GM11168 (cell line): ENCODE measurements around the gene SAP30BP.

Experiments
- in situ Hi-C: fragments of 300-500 bp; cut with MboI; formaldehyde crosslinking; loops from one replicate; pipeline ENCODE4 v1.12.0; 2022; ENCODE audit warnings: low sequenced_read_pairs; ENCODE audit not compliant: unreplicated experiment

SAP30BP gene

DNA sequence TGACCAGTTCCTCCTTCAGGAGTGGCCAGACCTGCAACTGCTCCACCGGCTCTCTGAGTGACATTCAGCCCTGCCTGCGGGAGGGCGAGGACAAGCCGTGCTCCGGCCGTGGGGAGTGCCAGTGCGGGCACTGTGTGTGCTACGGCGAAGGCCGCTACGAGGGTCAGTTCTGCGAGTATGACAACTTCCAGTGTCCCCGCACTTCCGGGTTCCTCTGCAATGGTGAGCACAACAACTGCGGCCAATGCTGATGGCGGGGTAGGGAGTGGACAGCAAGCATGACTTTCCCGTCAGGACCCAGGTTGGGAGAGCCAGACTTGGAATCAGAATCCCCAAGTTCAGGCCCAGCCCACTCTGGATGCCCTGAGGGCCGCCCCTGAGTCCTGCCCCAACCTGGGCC is 66.3 kb downstream of the SAP30BP start:
- in situ Hi-C loops, result no loop called here

DNA sequence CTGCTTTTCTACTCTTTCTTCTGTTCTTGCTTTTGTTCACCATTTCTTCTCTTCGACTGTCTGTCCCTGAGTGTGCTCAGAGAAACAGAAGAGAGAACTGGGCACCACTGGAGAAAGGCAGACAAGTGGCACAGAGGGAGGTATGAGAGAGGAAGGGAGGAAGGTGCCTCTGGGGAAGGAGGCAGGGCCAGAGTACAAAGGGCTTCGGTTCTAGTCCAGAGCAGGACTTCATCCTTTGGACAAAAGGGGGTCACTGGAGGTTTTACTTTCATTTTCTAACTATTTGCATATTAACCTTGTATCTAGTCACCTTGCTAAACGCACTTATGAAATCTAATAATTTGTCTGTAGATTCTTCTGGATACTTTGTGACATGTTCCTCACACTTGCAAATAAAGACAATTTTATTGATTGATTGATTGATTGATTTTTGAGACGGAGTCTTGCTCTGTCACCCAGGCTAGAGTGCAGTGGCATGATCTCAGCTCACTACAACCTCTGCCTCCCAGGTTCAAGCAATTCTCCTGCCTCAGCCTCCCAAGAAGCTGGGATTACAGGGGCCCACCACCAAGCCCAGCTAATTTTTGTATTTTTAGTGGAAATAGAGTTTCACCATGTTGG is 67.6 kb downstream of the SAP30BP start:
- in situ Hi-C loops, result no loop called here

- in situ Hi-C loops, result no loop called here
These were observed 69.2 kb downstream of the SAP30BP start for GRCh38 chr17:75736173-75736835.

- in situ Hi-C loops, result no loop called here
These were observed 70.2 kb downstream of the SAP30BP start for GRCh38 chr17:75737133-75737962.

GRCh38 chr17:75738218-75738802 is 71.2 kb downstream of the SAP30BP start:
- in situ Hi-C loops, result no loop called here

GRCh38 chr17:75739174-75739573 is 72.0 kb downstream of the SAP30BP start:
- in situ Hi-C loops, result no loop called here

DNA sequence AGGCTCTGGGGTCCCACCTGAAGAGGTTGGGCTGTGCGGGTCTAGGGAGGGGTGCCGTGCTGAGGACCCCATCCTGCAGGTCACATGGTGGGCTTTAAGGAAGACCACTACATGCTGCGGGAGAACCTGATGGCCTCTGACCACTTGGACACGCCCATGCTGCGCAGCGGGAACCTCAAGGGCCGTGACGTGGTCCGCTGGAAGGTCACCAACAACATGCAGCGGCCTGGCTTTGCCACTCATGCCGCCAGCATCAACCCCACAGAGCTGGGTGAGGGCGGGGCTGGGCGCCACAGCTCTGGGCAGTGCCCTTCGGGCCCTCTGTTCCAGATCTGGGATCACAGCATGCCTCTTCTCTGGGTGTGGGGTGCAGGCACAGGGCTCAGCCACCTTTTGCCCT is 72.7 kb downstream of the SAP30BP start:
- in situ Hi-C loops, result loop anchor here (5.0 kb wide), 1 partner anchor 42 kb away; no protein-coding TSS in a partner anchor

DNA sequence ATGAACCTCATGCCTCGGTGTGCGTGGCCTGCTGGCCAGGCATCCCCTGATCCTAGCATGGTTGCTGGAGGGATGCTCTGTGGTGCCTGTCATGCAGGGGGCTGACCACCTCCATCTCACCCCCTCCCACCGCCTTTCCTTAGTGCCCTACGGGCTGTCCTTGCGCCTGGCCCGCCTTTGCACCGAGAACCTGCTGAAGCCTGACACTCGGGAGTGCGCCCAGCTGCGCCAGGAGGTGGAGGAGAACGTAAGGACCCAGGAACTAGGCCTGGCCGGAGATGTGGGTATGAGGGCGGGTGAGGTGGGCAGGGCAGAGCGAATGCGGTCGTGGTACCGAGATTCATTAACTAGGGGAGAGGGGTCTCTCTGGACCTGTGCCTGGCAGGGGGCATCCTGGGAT is 73.1 kb downstream of the SAP30BP start:
- in situ Hi-C loops, result loop anchor here (5.0 kb wide), 1 partner anchor 43 kb away; no protein-coding TSS in a partner anchor

- in situ Hi-C loops, result loop anchor here (5.0 kb wide), 1 partner anchor 43 kb away; no protein-coding TSS in a partner anchor
These were observed 73.5 kb downstream of the SAP30BP start for GRCh38 chr17:75740631-75741077.

GRCh38 chr17:75742337-75742736 is 75.2 kb downstream of the SAP30BP start:
- in situ Hi-C loops, result loop anchor here (5.0 kb wide), 1 partner anchor 45 kb away; no protein-coding TSS in a partner anchor

DNA sequence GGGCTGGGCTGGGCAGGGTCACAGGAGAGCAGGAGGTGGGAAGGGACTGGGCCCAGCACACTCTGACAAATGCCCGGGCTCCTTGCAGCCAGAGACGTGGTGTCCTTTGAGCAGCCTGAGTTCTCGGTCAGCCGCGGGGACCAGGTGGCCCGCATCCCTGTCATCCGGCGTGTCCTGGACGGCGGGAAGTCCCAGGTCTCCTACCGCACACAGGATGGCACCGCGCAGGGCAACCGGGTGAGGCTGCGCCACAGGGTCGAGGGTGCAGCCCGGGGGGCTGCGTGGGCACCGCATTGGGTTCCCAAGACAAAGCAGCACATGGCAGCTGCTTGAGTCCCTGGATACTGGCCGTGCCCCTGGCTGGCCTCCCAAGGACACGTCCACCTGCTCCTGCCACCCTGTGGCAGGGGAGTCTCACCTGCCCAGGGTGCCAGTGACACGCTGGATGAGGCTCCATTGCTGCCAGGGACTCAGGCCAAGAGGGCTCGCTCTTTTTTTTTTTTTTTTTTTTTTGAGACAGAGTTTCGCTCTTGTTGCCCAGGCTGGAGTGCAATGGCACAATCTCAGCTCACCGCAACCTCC is 76.6 kb downstream of the SAP30BP start:
- in situ Hi-C loops, result loop anchor here (5.0 kb wide), 1 partner anchor 46 kb away; no protein-coding TSS in a partner anchor

GRCh38 chr17:75748706-75749105 is 81.6 kb downstream of the SAP30BP start:
- in situ Hi-C loops, result loop anchor here (5.0 kb wide), 1 partner anchor 76 kb away; no protein-coding TSS in a partner anchor

DNA sequence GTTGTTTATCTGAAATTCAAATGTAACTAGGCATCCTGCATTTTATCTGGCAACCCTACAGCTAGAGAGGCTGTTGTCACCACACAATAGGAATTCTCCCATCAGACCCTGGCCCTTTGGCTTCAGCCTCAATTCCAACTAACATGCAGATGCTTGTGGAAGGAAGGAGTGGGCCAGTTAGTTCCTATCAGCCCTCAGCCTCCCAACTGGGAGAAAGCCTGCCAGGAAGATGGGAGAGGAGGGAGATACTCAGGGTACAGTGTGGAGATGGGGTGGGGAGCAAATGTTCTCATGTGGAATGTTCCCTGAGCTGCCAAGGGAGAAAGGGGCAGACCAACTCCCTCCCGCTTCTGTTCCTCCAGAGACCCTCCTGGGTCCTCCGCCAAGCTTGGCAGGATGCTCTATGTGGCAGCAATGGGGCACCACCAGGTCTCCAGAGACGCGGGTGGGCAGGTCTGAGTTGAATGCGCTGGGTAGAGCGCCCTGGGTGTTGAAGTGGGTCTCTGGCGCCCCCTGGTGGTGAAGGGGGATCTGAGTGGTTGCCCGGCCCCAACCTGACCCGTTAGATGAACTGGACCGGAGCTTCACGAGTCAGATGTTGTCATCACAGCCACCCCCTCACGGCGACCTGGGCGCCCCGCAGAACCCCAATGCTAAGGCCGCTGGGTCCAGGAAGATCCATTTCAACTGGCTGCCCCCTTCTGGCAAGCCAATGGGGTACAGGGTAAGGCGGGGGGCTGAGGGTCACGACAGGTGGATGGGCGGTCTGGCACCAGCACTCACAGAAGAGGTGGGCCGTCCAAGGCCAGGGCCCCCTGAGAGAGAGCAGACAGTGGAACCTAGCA is 82.6 kb downstream of the SAP30BP start:
- in situ Hi-C loops, result loop anchor here (5.0 kb wide), 2 partner anchors 77 to 132 kb away; no protein-coding TSS in a partner anchor

DNA sequence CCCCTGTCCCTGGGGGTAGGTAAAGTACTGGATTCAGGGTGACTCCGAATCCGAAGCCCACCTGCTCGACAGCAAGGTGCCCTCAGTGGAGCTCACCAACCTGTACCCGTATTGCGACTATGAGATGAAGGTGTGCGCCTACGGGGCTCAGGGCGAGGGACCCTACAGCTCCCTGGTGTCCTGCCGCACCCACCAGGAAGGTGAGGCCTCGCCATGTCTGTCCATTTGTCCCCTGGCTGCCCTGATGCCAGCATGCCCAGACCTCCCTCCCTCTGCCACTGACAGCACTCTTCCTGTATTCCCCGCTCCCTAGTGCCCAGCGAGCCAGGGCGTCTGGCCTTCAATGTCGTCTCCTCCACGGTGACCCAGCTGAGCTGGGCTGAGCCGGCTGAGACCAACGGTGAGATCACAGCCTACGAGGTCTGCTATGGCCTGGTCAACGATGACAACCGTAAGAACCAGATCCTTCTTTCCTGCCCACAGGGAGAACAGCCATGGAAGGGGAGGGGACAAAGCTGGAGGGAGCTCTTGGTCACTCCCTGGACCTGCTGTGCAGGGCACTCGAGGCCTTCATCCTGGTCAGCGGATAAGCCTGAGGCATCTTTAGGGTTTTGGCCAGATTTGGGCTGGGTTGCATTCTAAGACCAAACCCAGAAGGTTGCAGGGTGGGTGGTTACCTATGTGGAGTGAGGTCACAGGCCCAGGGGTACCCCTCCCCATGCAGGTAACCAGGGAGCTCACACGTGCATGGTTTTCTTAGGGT is 83.7 kb downstream of the SAP30BP start:
- in situ Hi-C loops, result loop anchor here (5.0 kb wide), 1 partner anchor 134 kb away; no protein-coding TSS in a partner anchor

GRCh38 chr17:75751676-75752404 is 84.7 kb downstream of the SAP30BP start:
- in situ Hi-C loops, result loop anchor here (5.0 kb wide), 1 partner anchor 135 kb away; no protein-coding TSS in a partner anchor

DNA sequence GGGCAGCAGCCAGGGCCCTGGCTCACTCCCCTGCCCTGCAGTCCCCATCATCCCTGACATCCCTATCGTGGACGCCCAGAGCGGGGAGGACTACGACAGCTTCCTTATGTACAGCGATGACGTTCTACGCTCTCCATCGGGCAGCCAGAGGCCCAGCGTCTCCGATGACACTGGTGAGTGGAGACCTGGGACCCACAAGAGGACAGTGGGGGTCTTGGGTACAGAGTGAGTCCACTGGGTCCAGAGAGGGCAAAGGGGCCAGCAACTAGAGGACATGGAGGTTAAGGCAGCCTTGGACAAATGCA is 85.2 kb downstream of the SAP30BP start:
- in situ Hi-C loops, result loop anchor here (5.0 kb wide), 1 partner anchor 135 kb away; no protein-coding TSS in a partner anchor

GRCh38 chr17:75752802-75753513 is 85.8 kb downstream of the SAP30BP start:
- in situ Hi-C loops, result loop anchor here (5.0 kb wide), 1 partner anchor 136 kb away; no protein-coding TSS in a partner anchor
